PC-9 (cell line): ENCODE results near the gene ACSL3.

ENCODE experiments used
- EZH2 ChIP-seq: fragments of 200-600 bp; sonication (generic); IDR thresholded peaks from 2 replicates; pipeline ENCODE4 v1.8.0; 2017; ENCODE audit warnings: antibody characterized with exemption, low read depth
- TF ChIP-seq, protein P1 (sequence below): fragments of 200-600 bp; sonication (generic); conservative IDR thresholded peaks from 2 replicates; pipeline ENCODE4 v1.6.1; 2017; ENCODE audit warnings: mixed run types, antibody characterized with exemption, mild to moderate bottlenecking, moderate library complexity

DNA sequence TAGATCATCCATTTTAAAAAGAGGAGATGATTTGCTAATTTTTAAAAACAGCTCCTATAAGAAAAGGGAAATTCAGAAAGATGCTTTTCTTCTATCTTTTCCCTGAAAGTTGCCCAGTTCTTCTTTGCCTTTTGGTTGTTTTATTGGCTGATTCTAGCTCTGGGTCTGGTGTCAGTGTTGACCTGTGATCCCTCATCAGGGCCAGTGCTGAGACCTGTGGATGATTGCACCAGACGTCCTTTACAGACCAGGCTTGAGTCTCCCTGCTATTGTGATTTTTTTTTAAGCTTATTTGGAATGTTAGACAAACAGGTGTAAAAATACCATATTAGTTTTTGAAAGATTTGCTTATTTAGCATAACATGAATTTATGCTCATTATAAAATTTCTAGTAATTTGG, 88.2 kb downstream of the ACSL3 start:
- TF ChIP-seq, protein P1, sequence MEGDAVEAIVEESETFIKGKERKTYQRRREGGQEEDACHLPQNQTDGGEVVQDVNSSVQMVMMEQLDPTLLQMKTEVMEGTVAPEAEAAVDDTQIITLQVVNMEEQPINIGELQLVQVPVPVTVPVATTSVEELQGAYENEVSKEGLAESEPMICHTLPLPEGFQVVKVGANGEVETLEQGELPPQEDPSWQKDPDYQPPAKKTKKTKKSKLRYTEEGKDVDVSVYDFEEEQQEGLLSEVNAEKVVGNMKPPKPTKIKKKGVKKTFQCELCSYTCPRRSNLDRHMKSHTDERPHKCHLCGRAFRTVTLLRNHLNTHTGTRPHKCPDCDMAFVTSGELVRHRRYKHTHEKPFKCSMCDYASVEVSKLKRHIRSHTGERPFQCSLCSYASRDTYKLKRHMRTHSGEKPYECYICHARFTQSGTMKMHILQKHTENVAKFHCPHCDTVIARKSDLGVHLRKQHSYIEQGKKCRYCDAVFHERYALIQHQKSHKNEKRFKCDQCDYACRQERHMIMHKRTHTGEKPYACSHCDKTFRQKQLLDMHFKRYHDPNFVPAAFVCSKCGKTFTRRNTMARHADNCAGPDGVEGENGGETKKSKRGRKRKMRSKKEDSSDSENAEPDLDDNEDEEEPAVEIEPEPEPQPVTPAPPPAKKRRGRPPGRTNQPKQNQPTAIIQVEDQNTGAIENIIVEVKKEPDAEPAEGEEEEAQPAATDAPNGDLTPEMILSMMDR, result no peak
- TF ChIP-seq EZH2, result no peak
